ENCODE data around the gene LZTR1.
"Not testable (repeated sequence)": the region's sequence is repeated elsewhere in the genome, so short reads cannot be mapped to it uniquely, and the experiment has no call there.

LZTR1 gene

DNA sequence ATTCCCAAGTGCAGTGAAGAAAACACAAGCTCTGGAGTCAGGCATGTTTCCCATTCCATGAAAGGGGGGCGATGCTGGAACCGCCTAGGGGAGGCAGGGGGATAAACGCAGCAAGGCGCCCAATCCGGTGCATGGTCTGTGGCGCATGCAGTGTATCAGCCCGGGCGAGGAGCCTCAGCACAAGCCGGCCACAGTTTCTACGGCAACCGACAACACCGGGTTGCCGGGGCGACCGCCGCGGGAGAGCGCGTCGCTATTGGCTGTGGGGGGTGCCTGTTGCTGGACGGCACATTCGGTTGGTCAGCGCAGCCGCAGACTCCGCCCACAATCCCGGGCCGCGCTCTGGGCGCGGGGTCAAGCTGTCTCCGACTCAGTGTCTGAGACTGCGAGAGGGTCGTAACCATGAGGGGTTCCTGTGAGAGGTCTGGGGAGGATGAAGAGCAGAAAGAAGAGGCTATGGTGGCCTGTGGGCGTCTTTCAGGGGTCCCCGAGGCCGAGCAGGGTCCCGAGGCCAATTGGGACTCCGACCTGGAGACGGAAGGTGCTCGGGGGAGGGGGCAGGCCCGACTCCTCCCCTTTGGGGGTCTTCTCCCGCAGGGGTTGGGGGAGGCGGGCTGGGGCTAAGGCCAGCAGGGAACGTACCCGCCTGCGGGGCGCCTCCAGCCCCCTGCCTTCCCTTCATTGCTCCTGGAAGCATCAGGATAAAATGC, 63.6 kb downstream of the LZTR1 start, which contains the start of gene LRRC74B:
Gene LRRC74B (plus strand): TSS at position 362 of the 710 bp plus-strand sequence. CDS start 41 bp downstream, at position 403.
- Mint-ChIP-seq H3K9me3 (no peaks in the 10 kb centered on the region), H3K27ac (ENCODE audit: low read depth) (peak within 1 kb of the TSS; percentile 95), H3K4me1 (peaks cover 31% of the 10 kb centered on the region), H3K4me3 (peak within 1 kb of the TSS; percentile 73), H3K36me3 (ENCODE audit: insufficient read depth) (peaks cover 3% of the 10 kb centered on the region), H3K27me3 (peaks cover 39% of the 10 kb centered on the region)
- DNase-seq (ENCODE audit: low spot score in 2 of 2) (peak; percentile 50 to 56), ATAC-seq (replicated peaks; ENCODE audit: extremely low read depth, poor library complexity, severe bottlenecking) (peak; percentile 93)

- no peak for DNase-seq (ENCODE audit: low spot score in 2 of 2)
- ATAC-seq (replicated peaks; ENCODE audit: extremely low read depth, poor library complexity, severe bottlenecking), result no peak
- peaks cover 3% of the 10 kb centered on the region for H3K36me3 Mint-ChIP-seq (ENCODE audit: insufficient read depth)
- no peak overlapping the region for H3K4me3 Mint-ChIP-seq
- no peaks in the 10 kb centered on the region for H3K9me3 Mint-ChIP-seq
- H3K27ac Mint-ChIP-seq (ENCODE audit: low read depth), result no peak overlapping the region
- H3K4me1 Mint-ChIP-seq, result peaks cover 31% of the 10 kb centered on the region
- peaks cover 37% of the 10 kb centered on the region for H3K27me3 Mint-ChIP-seq
These were observed 65.1 kb downstream of the LZTR1 start for GRCh38 chr22:21047035-21047661.

GRCh38 chr22:21047730-21048129, 65.6 kb downstream of the LZTR1 start:
- DNase-seq (ENCODE audit: low spot score in 2 of 2) (no peak), ATAC-seq (replicated peaks; ENCODE audit: extremely low read depth, poor library complexity, severe bottlenecking) (no peak)
- no peaks in the 10 kb centered on the region for H3K9me3 Mint-ChIP-seq
- H3K27ac Mint-ChIP-seq (ENCODE audit: low read depth), result no peak overlapping the region
- peaks cover 3% of the 10 kb centered on the region for H3K36me3 Mint-ChIP-seq (ENCODE audit: insufficient read depth)
- no peak overlapping the region for H3K4me3 Mint-ChIP-seq
- H3K4me1 Mint-ChIP-seq, result peaks cover 31% of the 10 kb centered on the region
- H3K27me3 Mint-ChIP-seq, result peaks cover 31% of the 10 kb centered on the region

GRCh38 chr22:21048448-21048847, 66.4 kb downstream of the LZTR1 start:
- H3K4me3 Mint-ChIP-seq; H3K36me3 Mint-ChIP-seq (ENCODE audit: insufficient read depth); ATAC-seq (replicated peaks; ENCODE audit: extremely low read depth, poor library complexity, severe bottlenecking); H3K9me3 Mint-ChIP-seq; H3K27ac Mint-ChIP-seq (ENCODE audit: low read depth); DNase-seq (ENCODE audit: low spot score in 2 of 2): not testable (repeated sequence)
- H3K27me3 Mint-ChIP-seq, result peaks cover 24% of the 10 kb centered on the region
- H3K4me1 Mint-ChIP-seq, result peaks cover 24% of the 10 kb centered on the region
